ENCODE measurements around the gene DPF3. TPM values are rescaled to one million over a fixed set of nuclear protein-coding genes. Genes with fewer than 3 reads are reported as not detected.

Gene DPF3
- total RNA-seq, 4 donors from 2014 or later = under 0.01 to 2.7 (median 0.61) TPM; not detected in 1

- H3K4me1 ChIP-seq = no peaks in the 10 kb centered on the region
- no peak overlapping the region for H3K27ac ChIP-seq
- intact Hi-C loops (cut with DNase I) = no loop called here
- H3K27me3 ChIP-seq = no peaks in the 10 kb centered on the region
- WGBS, 2 donors = 0 to 17% methylated on average over 1 of the region's 1 CpG
- TF ChIP-seq CTCF (IDR thresholded peaks at IDR 0.05) (no peak), POLR2A (IDR thresholded peaks at IDR 0.05) (no peak)
- H3K4me3 ChIP-seq = no peak overlapping the region
- no peaks in the 10 kb centered on the region for H3K36me3 ChIP-seq
- DNase-seq = no peak
- no peaks in the 10 kb centered on the region for H3K9me3 ChIP-seq
Observed at GRCh38 chr14:72666610-72667009, 227.3 kb downstream of the DPF3 start.

GRCh38 chr14:72665259-72665658 lies 228.6 kb downstream of the DPF3 start:
- H3K27ac ChIP-seq = no peak overlapping the region

GRCh38 chr14:72664651-72665050 lies 229.2 kb downstream of the DPF3 start:
- WGBS, 2 donors = 84 to 85% methylated on average over 4 of the region's 4 CpGs
- intact Hi-C loops (cut with DNase I) = no loop called here
- Histone ChIP-seq H3K4me3 (no peak overlapping the region), H3K9me3 (no peaks in the 10 kb centered on the region), H3K36me3 (no peaks in the 10 kb centered on the region), H3K27me3 (no peaks in the 10 kb centered on the region), H3K27ac (no peak overlapping the region), H3K4me1 (no peaks in the 10 kb centered on the region)
- DNase-seq = no peak
- TF ChIP-seq POLR2A (IDR thresholded peaks at IDR 0.05) (no peak), CTCF (IDR thresholded peaks at IDR 0.05) (no peak)

More at GRCh38 chr14:72665259-72665658, 228.6 kb downstream of the DPF3 start:
- intact Hi-C loops (cut with DNase I) = no loop called here
- Histone ChIP-seq H3K36me3 (no peaks in the 10 kb centered on the region), H3K4me3 (no peak overlapping the region), H3K9me3 (no peaks in the 10 kb centered on the region), H3K27me3 (no peaks in the 10 kb centered on the region), H3K4me1 (no peaks in the 10 kb centered on the region)
- no peak for TF ChIP-seq POLR2A (IDR thresholded peaks at IDR 0.05)
- no peak for TF ChIP-seq CTCF (IDR thresholded peaks at IDR 0.05)
- no peak for DNase-seq
- WGBS, 2 donors = 27 to 35% methylated on average over 3 of the region's 3 CpGs

DNA sequence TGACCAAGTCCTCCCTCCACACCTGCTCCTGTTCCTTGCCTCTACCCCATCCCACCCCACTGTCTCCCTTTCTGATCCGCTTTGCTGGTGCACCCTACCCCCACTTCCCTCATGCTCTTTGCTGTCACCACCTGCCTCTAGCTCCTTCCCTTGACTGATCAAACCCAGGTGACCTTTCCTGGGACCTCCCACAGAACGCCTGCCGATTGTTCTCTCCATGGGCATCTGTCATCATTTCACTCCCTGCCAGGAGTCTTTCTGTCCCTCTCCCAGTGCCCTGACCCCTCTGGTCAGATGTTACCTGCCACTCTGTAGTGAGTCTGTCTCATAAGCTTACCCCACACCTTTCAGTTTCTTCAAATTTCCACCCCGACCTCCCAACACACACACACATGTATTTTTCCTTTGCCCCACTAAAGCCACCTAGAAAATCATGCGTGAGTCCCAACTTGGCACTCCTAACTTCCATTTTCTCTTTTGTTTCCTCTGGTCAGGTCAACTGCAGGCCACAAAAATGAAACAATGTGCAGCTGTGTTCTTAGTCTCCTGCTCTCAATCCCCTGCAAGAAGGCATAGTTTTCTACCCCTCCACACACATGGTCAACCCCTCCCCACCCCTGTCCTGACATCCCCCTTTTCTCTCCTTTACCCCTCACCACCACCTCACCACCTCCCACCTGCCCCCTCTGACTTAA lies 229.8 kb downstream of the DPF3 start:
- no peaks in the 10 kb centered on the region for H3K9me3 ChIP-seq
- H3K4me1 ChIP-seq = no peaks in the 10 kb centered on the region
- intact Hi-C loops (cut with DNase I) = no loop called here
- no peaks in the 10 kb centered on the region for H3K36me3 ChIP-seq
- no peak overlapping the region for H3K27ac ChIP-seq
- no peaks in the 10 kb centered on the region for H3K27me3 ChIP-seq
- WGBS, 2 donors = 74 to 81% methylated on average over 5 of the region's 5 CpGs
- no peak for DNase-seq
- TF ChIP-seq CTCF (IDR thresholded peaks at IDR 0.05) (no peak), POLR2A (IDR thresholded peaks at IDR 0.05) (no peak)
- H3K4me3 ChIP-seq = no peak overlapping the region

DNA sequence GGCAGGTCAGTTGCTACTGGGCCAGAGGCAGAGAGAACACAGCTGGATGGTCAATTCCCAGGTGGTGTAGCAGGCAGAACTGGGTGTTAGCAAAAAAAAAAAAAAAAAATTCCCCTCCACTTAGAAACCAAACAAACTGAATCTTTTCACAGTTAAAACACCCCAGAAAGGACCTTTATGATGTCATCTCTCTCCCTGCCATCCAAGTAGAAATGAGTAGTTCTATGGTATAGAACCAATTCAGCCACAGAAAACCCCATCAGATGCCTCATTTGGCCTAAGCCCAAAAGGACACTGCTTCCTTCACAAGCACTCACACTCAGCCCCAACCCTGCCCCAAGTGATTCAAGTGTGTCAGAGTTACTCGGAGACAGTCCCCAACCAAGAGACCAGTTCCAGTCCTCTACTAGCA lies 230.8 kb downstream of the DPF3 start:
- Histone ChIP-seq H3K36me3 (no peaks in the 10 kb centered on the region), H3K27ac (no peak overlapping the region), H3K27me3 (no peaks in the 10 kb centered on the region), H3K9me3 (no peaks in the 10 kb centered on the region), H3K4me3 (no peak overlapping the region), H3K4me1 (no peaks in the 10 kb centered on the region)
- no peak for DNase-seq
- intact Hi-C loops (cut with DNase I) = no loop called here
- 75 to 100% methylated on average over 1 of the region's 1 CpG for WGBS, 2 donors
- TF ChIP-seq POLR2A (IDR thresholded peaks at IDR 0.05) (no peak), CTCF (IDR thresholded peaks at IDR 0.05) (no peak)

All from esophagus squamous epithelium (tissue), 5 donors.